DOHH2 (cell line): ENCODE measurements around the gene GCSAM.

Experiments
- CTCF ChIP-seq: fragments of 200-600 bp; sonication (generic); IDR thresholded peaks from one replicate; pipeline ENCODE4 v1.5.1; 2014; ENCODE audit warnings: antibody characterized with exemption, mild to moderate bottlenecking, low read depth, low read length; ENCODE audit not compliant: poor library complexity, severe bottlenecking
- EZH2phosphoT487 ChIP-seq: fragments of 200-600 bp; sonication (generic); IDR thresholded peaks from 2 replicates; pipeline ENCODE4 v1.6.1; 2017; ENCODE audit warnings: borderline replicate concordance, mild to moderate bottlenecking, antibody characterized with exemption, low read length, moderate library complexity, mixed read lengths

GRCh38 chr3:112088944-112089343 lies 44.1 kb downstream of the GCSAM start:
- TF ChIP-seq CTCF (no peak), EZH2phosphoT487 (no peak)
